ENCODE results near the gene BOC. TPM values are rescaled to one million over a fixed set of nuclear protein-coding genes. Genes with fewer than 3 reads are reported as not detected.

Gene BOC
- total and polyA plus RNA-seq, 2 of the 8 experiments (the other 6 are each of a cell fraction or from before 2014, with no cell fraction given), result 6.9 to 9.3 TPM

DNA sequence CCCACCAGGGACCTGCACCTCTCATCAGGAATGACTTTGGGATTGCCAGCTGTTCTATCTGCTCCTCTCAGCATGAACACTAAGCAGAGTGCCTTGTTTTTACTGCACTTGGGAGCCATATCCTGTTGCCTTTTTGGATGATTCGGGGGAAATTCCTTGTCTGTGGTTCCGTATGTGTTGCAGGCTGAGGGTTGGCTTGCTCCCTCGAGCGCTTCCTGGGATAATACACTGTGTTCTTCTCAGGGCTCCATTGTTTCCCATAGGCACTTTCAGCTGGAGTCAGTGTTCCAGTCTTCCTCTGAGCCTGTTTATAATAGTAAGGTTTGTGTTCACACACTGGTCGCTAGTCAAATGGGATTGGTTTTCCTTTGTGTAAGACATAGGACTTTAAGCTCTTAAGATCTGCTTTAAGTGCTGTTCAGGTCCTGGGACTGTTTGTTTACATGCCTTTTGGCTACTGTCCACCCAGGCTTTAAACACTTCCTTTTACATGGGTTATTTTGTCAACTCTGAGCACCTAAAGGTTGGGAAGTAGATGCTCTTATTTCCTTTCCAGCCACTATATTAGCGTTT lies 23.4 kb downstream of the BOC start (continued):
- TF ChIP-seq CHD7 (IDR thresholded peaks at IDR 0.05; ENCODE audit: insufficient replicate concordance, low read length) (no peak), CEBPB (IDR thresholded peaks at IDR 0.05; ENCODE audit: low read depth, low read length) (no peak), BACH1 (IDR thresholded peaks at IDR 0.05; ENCODE audit: low read length) (no peak)
